ENCODE data around the gene IGSF21. TPM values are rescaled to one million over a fixed set of nuclear protein-coding genes. Genes with fewer than 3 reads are reported as not detected.

Gene IGSF21
- total and polyA plus RNA-seq, 11 donors = 0.54 to 2.2 (median 0.94) TPM; not detected in 1

DNA sequence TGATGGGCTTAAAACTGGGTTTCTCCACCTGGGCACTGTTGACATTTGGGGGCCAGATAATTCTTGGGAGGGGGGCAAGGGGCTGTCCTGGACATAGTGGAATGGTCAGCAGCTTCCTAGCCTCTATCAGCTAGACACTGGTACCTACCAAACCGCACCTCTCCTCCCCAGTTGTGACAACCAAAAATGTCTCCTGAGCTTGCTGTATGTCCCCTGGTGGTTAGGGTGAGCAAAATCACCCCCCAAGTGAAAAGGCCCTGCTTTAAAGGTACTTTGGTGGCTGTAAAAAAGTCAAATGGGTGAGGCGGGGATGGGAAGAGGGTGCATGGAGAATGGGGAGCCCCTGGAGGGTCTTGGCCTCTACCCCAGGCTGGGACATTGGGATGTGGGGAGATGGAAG, 182.0 kb downstream of the IGSF21 start:
- Histone ChIP-seq H3K27me3 (peaks cover 0 to 72% (median 15%) of the 10 kb centered on the region in 9 donors), H3K4me1 (no peaks in the 10 kb centered on the region), H3K27ac (no peak overlapping the region), H3K4me3 (no peak overlapping the region), H3K36me3 (no peaks in the 10 kb centered on the region), H3K9me3 (no peaks in the 10 kb centered on the region)
- DNase-seq (no peak), ATAC-seq (no peak)
- 74 to 86% (median 79%) methylated on average over 2 of the region's 2 CpGs for WGBS, 4 donors
- TF ChIP-seq POLR2A (IDR thresholded peaks at IDR 0.05) = no peak
- TF ChIP-seq, protein P1, sequence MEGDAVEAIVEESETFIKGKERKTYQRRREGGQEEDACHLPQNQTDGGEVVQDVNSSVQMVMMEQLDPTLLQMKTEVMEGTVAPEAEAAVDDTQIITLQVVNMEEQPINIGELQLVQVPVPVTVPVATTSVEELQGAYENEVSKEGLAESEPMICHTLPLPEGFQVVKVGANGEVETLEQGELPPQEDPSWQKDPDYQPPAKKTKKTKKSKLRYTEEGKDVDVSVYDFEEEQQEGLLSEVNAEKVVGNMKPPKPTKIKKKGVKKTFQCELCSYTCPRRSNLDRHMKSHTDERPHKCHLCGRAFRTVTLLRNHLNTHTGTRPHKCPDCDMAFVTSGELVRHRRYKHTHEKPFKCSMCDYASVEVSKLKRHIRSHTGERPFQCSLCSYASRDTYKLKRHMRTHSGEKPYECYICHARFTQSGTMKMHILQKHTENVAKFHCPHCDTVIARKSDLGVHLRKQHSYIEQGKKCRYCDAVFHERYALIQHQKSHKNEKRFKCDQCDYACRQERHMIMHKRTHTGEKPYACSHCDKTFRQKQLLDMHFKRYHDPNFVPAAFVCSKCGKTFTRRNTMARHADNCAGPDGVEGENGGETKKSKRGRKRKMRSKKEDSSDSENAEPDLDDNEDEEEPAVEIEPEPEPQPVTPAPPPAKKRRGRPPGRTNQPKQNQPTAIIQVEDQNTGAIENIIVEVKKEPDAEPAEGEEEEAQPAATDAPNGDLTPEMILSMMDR (IDR thresholded peaks at IDR 0.05) = no peak
- intact Hi-C loops (cut with DNase I) = no loop called here

DNA sequence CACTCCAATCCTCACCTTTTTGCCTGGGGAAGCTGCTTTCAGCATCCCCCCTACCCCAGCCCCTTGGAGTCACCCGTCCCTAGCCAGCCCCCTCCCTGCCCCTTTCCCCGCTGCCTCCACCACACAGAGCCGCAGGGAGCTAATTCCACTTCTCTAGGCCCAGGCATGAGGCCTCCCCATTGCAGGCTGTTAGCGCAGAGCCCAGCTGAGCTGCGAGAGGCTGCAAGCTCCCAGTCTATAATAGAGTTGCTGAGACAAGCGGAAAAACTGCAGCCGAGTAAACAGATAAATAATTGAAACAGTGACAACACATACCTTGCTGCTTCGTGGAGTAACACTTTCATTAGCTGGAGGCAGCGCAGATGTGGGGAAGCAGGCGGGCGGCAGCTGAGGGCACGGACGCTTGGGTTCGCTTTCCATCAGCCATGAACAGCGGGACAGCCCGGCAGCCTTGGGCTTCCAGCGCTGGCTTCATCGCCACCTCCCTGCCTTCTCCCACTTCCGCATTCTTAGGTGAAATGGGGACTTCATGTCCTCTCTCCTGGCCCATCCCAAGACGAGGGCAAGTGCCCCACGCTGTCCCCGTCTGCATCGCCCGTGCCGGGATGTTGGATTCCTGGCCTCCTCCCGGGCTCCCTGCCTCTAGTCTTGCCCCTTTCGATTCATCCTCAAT, 183.3 kb downstream of the IGSF21 start:
- TF ChIP-seq POLR2A (IDR thresholded peaks at IDR 0.05) = no peak
- TF ChIP-seq, protein P1 (IDR thresholded peaks at IDR 0.05) = no peak
- H3K27me3 ChIP-seq = peaks cover 5 to 73% (median 18%) of the 10 kb centered on the region in 9 donors
- H3K4me3 ChIP-seq = no peak overlapping the region
- no peak for ATAC-seq
- no peak overlapping the region for H3K27ac ChIP-seq
- H3K9me3 ChIP-seq = no peaks in the 10 kb centered on the region
- peak in 1 of 5 donors; percentile 44 for DNase-seq
- WGBS, 4 donors = 48 to 53% (median 51%) methylated on average over 27 of the region's 27 CpGs
- no peaks in the 10 kb centered on the region for H3K36me3 ChIP-seq
- intact Hi-C loops (cut with DNase I) = loop anchor here in 2 of 10 donors (10.0 kb wide), 1 partner anchor 284 kb away; no protein-coding TSS in a partner anchor
- H3K4me1 ChIP-seq = no peaks in the 10 kb centered on the region

DNA sequence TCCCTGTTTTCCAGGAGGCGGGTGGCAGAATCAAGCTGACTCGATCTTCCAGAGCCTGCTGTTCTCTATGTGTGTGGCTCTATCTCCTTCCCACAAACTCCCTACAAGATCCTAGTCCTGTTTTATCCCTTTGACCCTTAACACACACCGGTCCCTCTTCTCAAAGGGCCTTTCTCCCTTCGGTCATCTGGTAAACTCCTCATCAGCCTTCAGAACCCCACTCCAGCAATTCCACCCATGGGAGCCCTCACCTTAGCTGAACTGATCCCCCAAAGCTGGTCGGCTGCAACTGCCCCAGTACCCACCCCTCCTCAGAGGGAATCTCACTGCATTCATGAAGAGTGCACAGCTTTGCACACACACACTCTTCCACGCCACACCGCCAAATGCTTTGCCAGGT, 184.9 kb downstream of the IGSF21 start:
- H3K9me3 ChIP-seq = no peaks in the 10 kb centered on the region
- no peak overlapping the region for H3K27ac ChIP-seq

DNA sequence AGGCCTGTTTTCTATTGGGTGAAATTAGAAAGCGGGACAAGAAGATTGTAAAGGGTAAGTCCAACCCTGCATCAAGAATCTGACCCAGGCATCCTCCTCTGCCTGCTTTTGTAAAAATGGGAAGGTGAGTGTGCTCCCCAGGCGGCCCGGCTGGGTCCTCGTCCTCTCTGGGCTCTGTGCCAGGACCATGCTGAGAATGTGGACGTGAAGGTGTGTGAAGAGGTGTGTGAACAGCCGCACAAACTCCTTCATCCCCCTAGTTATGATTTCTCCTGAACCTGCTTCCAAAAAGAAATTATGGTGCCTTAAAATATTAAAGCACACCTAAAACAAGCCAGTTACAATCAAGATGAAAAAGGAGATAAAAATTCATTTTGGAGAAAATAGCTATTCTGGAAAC, 185.7 kb downstream of the IGSF21 start:
- H3K27me3 ChIP-seq = peaks cover 6 to 85% (median 26%) of the 10 kb centered on the region in 9 donors
- no peaks in the 10 kb centered on the region for H3K36me3 ChIP-seq
- WGBS, 4 donors = 40 to 56% (median 50%) methylated on average over 6 of the region's 6 CpGs
- no peak for TF ChIP-seq POLR2A (IDR thresholded peaks at IDR 0.05)
- TF ChIP-seq, protein P1 (IDR thresholded peaks at IDR 0.05) = no peak
- intact Hi-C loops (cut with DNase I) = loop anchor here in 2 of 10 donors (10.0 kb wide), 1 partner anchor 282 kb away; no protein-coding TSS in a partner anchor
- ATAC-seq (no peak), DNase-seq (no peak)
- H3K4me1 ChIP-seq = no peaks in the 10 kb centered on the region
- no peaks in the 10 kb centered on the region for H3K9me3 ChIP-seq
- no peak overlapping the region for H3K4me3 ChIP-seq
- no peak overlapping the region for H3K27ac ChIP-seq

More for the DNA sequence above, 184.9 kb downstream of the IGSF21 start:
- peaks cover 5 to 80% (median 23%) of the 10 kb centered on the region in 9 donors for H3K27me3 ChIP-seq
- DNase-seq = no peak
- no peaks in the 10 kb centered on the region for H3K4me1 ChIP-seq
- ATAC-seq = no peak
- 81 to 85% (median 82%) methylated on average over 7 of the region's 7 CpGs for WGBS, 4 donors
- intact Hi-C loops (cut with DNase I) = loop anchor here in 2 of 10 donors (10.0 kb wide), 1 partner anchor 282 kb away; no protein-coding TSS in a partner anchor
- TF ChIP-seq, protein P1 (IDR thresholded peaks at IDR 0.05) = no peak
- no peak for TF ChIP-seq POLR2A (IDR thresholded peaks at IDR 0.05)
- no peak overlapping the region for H3K4me3 ChIP-seq
- H3K36me3 ChIP-seq = no peaks in the 10 kb centered on the region
